ENCODE results near the gene DGKZ.

Gene DGKZ

GRCh38 chr11:46413760-46414465 lies 66.7 kb downstream of the DGKZ start:
- no peaks in the 10 kb centered on the region for H3K27me3 ChIP-seq (replicated peaks)
- TF ChIP-seq CTCF (IDR thresholded peaks at IDR 0.05; ENCODE audit: low read depth, low read length, missing control alignments): no peak
- no peak for DNase-seq

GRCh38 chr11:46414466-46414796 lies 67.2 kb downstream of the DGKZ start:
- Histone ChIP-seq H3K27me3 (replicated peaks) (no peaks in the 10 kb centered on the region), H3K4me3 (ENCODE audit: low read depth, low read length) (no peak overlapping the region), H3K27ac (no peak overlapping the region), H3K36me3 (replicated peaks) (peaks cover 11% of the 10 kb centered on the region)
- no peak for TF ChIP-seq CTCF (IDR thresholded peaks at IDR 0.05; ENCODE audit: low read depth, low read length, missing control alignments)
- no peak for DNase-seq
- in situ Hi-C loops (cut with HindIII; ENCODE audit: low pct_ligation_motif_present, low sequenced_read_pairs): no loop called here

More at GRCh38 chr11:46413760-46414465, 66.7 kb downstream of the DGKZ start:
- in situ Hi-C loops (cut with HindIII; ENCODE audit: low pct_ligation_motif_present, low sequenced_read_pairs): no loop called here
- Histone ChIP-seq H3K36me3 (replicated peaks) (peaks cover 14% of the 10 kb centered on the region), H3K4me3 (ENCODE audit: low read depth, low read length) (no peak overlapping the region), H3K27ac (no peak overlapping the region)

GRCh38 chr11:46414879-46415278 lies 67.6 kb downstream of the DGKZ start:
- TF ChIP-seq CTCF (IDR thresholded peaks at IDR 0.05; ENCODE audit: low read depth, low read length, missing control alignments): no peak
- H3K36me3 ChIP-seq (replicated peaks): peaks cover 7% of the 10 kb centered on the region
- no peak for DNase-seq
- H3K27ac ChIP-seq: no peak overlapping the region
- no peaks in the 10 kb centered on the region for H3K27me3 ChIP-seq (replicated peaks)
- in situ Hi-C loops (cut with HindIII; ENCODE audit: low pct_ligation_motif_present, low sequenced_read_pairs): no loop called here
- H3K4me3 ChIP-seq (ENCODE audit: low read depth, low read length): no peak overlapping the region

- no peak overlapping the region for H3K27ac ChIP-seq
- no peak for TF ChIP-seq CTCF (IDR thresholded peaks at IDR 0.05; ENCODE audit: low read depth, low read length, missing control alignments)
- in situ Hi-C loops (cut with HindIII; ENCODE audit: low pct_ligation_motif_present, low sequenced_read_pairs): no loop called here
- no peaks in the 10 kb centered on the region for H3K27me3 ChIP-seq (replicated peaks)
- H3K4me3 ChIP-seq (ENCODE audit: low read depth, low read length): no peak overlapping the region
- DNase-seq: no peak
- H3K36me3 ChIP-seq (replicated peaks): peaks cover 3% of the 10 kb centered on the region
Measured at GRCh38 chr11:46417711-46418110, 70.4 kb downstream of the DGKZ start.

- Histone ChIP-seq H3K4me3 (ENCODE audit: low read depth, low read length) (no peak overlapping the region), H3K36me3 (replicated peaks) (peaks cover 3% of the 10 kb centered on the region), H3K27me3 (replicated peaks) (no peaks in the 10 kb centered on the region), H3K27ac (no peak overlapping the region)
- in situ Hi-C loops (cut with HindIII; ENCODE audit: low pct_ligation_motif_present, low sequenced_read_pairs): no loop called here
- no peak for TF ChIP-seq CTCF (IDR thresholded peaks at IDR 0.05; ENCODE audit: low read depth, low read length, missing control alignments)
- no peak for DNase-seq
Measured at GRCh38 chr11:46418751-46419150, 71.5 kb downstream of the DGKZ start.

- no peak overlapping the region for H3K27ac ChIP-seq
- no peak for DNase-seq
- no peak overlapping the region for H3K4me3 ChIP-seq (ENCODE audit: low read depth, low read length)
- in situ Hi-C loops (cut with HindIII; ENCODE audit: low pct_ligation_motif_present, low sequenced_read_pairs): no loop called here
- no peaks in the 10 kb centered on the region for H3K27me3 ChIP-seq (replicated peaks)
- no peak for TF ChIP-seq CTCF (IDR thresholded peaks at IDR 0.05; ENCODE audit: low read depth, low read length, missing control alignments)
- H3K36me3 ChIP-seq (replicated peaks): no peaks in the 10 kb centered on the region
Measured at GRCh38 chr11:46420513-46420912, 73.2 kb downstream of the DGKZ start.
